OCI-LY7 (cell line): ENCODE measurements around the gene STXBP5. TPM values are rescaled to one million over a fixed set of nuclear protein-coding genes. Genes with fewer than 3 reads are reported as not detected.

Experiments
- BruUV-seq: library from RNA; stranded (reverse); fragments of 400-500 nt; replicated peaks from 2 replicates; lab custom pipeline; 2021; lab: Mats Ljungman, UMichigan
- CTCF ChIA-PET: fragments of 300-600 bp; sonication (Branson Sonifier 250); formaldehyde crosslinking; loops from one replicate; lab custom pipeline; 2022; ENCODE audit warnings: antibody characterized with exemption; ENCODE audit not compliant: unreplicated experiment; lab: Charles Lee
- POLR2A ChIA-PET: fragments of 300-600 bp; sonication (Branson Sonifier 250); formaldehyde crosslinking; loops from one replicate; lab custom pipeline; 2022; ENCODE audit warnings: antibody characterized with exemption; lab: Charles Lee
- DNase-seq: peaks from one replicate; pipeline ENCODE4 v3.0.0-alpha.2; 2015; ENCODE audit warnings: low spot score
- H2AFZ ChIP-seq: fragments of 200-600 bp; sonication (generic), shearing (Covaris generic); 2 replicates; pipeline ENCODE4 v1.6.1; 2014; ENCODE audit warnings: mild to moderate bottlenecking, antibody characterized with exemption, low read length, moderate library complexity
- H3K27ac ChIP-seq: fragments of 200-600 bp; sonication (generic); 2 replicates; pipeline ENCODE4 v1.5.1; 2014; ENCODE audit warnings: mixed run types, low read depth, mild to moderate bottlenecking, moderate library complexity, low read length, inconsistent platforms; ENCODE audit not compliant: poor library complexity, severe bottlenecking
- H3K36me3 ChIP-seq: fragments of 200-600 bp; sonication (generic); 2 replicates; pipeline ENCODE4 v1.6.1; 2014; ENCODE audit warnings: mild to moderate bottlenecking, antibody characterized with exemption, low read length, moderate library complexity, mixed read lengths; ENCODE audit not compliant: insufficient read depth
- H3K4me1 ChIP-seq: fragments of 200-600 bp; sonication (generic); 2 replicates; pipeline ENCODE4 v1.5.1; 2014; ENCODE audit warnings: mild to moderate bottlenecking, low read length; ENCODE audit not compliant: insufficient read depth, poor library complexity, severe bottlenecking
- H3K4me2 ChIP-seq: fragments of 200-600 bp; sonication (generic); 2 replicates; pipeline ENCODE4 v1.6.1; 2014; ENCODE audit warnings: mild to moderate bottlenecking, low read length
- H3K4me3 ChIP-seq: fragments of 200-600 bp; sonication (generic); 2 replicates; pipeline ENCODE4 v1.5.1; 2014; ENCODE audit warnings: mild to moderate bottlenecking, low read depth, low read length; ENCODE audit not compliant: poor library complexity, severe bottlenecking
- H3K79me2 ChIP-seq: fragments of 200-600 bp; sonication (generic); 2 replicates; pipeline ENCODE4 v1.6.1; 2016; ENCODE audit warnings: low read depth, mild to moderate bottlenecking, low read length, moderate library complexity, mixed read lengths; ENCODE audit not compliant: insufficient read depth
- H3K9me2 ChIP-seq: fragments of 200-600 bp; sonication (generic); 2 replicates; pipeline ENCODE4 v1.6.1; 2016; ENCODE audit warnings: mild to moderate bottlenecking, low read length, mixed read lengths; ENCODE audit not compliant: insufficient read depth
- H3K9me3 ChIP-seq: fragments of 200-600 bp; sonication (generic); 2 replicates; pipeline ENCODE4 v1.6.1; 2014; ENCODE audit warnings: mild to moderate bottlenecking, mixed run types, low read length, mixed read lengths
- H4K20me1 ChIP-seq: fragments of 200-600 bp; sonication (generic); 2 replicates; pipeline ENCODE4 v1.6.1; 2014; ENCODE audit warnings: mild to moderate bottlenecking, antibody characterized with exemption, low read length, moderate library complexity, mixed read lengths; ENCODE audit not compliant: insufficient read depth
- EZH2phosphoT487 ChIP-seq: fragments of 200-600 bp; sonication (generic); IDR thresholded peaks from 2 replicates; pipeline ENCODE4 v1.6.1; 2018; ENCODE audit warnings: low read depth, borderline replicate concordance, mild to moderate bottlenecking, mixed run types, antibody characterized with exemption, low read length, moderate library complexity, mixed read lengths
- intact Hi-C: fragments of 100-400 bp; cut with micrococcal nuclease; formaldehyde crosslinking; loops from one replicate; pipeline ENCODE4 v1.10.0; 2022; ENCODE audit not compliant: unreplicated experiment
- total RNA-seq, 2 experiments: library from RNA; depleted of rRNA in 1 of 2; stranded (reverse); fragments of >200 nt in 1 of 2; shearing (Covaris generic) in 1 of 2; gene quantifications; 2 replicates each; pipeline ENCODE4 v1.2.3, GENCODE V29; 2014 to 2022
- TF ChIP-seq, protein P1 (sequence below): fragments of 200-600 bp; sonication (generic); conservative IDR thresholded peaks from 2 replicates; pipeline ENCODE4 v1.5.1; 2014; ENCODE audit warnings: mild to moderate bottlenecking, antibody characterized with exemption, low read length, moderate library complexity, mixed read lengths

The STXBP5 gene
- total RNA-seq, 2 experiments from 2014 or later = 12.3 to 15.4 TPM

DNA sequence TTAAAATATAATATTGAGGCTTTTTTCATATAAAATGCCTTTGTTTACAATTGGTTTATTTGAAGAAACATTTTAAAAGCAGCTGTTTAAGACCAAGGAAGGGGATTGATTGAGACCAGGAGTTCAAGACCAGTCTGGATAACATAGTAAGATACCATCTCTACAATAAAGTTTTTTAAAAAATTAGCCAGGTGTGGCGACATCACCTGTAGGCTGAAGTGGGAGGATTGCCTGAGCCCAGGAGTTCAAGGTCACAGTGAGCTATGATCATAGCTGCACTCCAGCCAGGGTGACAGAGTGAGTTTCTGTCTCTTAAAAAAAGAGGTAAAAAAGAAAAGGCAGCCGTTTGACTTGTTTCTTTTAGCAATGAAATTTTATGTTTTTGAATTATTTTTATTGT is 117.0 kb downstream of the STXBP5 start:
- ChIA-PET POLR2A (no interaction called here), CTCF (no interaction called here)
- intact Hi-C loops = no loop called here
- H3K79me2 ChIP-seq = no peaks in the 10 kb centered on the region
- H3K4me2 ChIP-seq = no peak overlapping the region
- H3K9me2 ChIP-seq = no peaks in the 10 kb centered on the region
- no peaks in the 10 kb centered on the region for H3K4me1 ChIP-seq
- no peaks in the 10 kb centered on the region for H3K9me3 ChIP-seq
- no TSS peak for BruUV-seq
- no peak overlapping the region for H3K4me3 ChIP-seq
- no peak overlapping the region for H2AFZ ChIP-seq
- no peak for DNase-seq
- H3K36me3 ChIP-seq = peaks cover 8% of the 10 kb centered on the region; the same call in 1 of the 2 replicates
- H4K20me1 ChIP-seq = no peaks in the 10 kb centered on the region
- TF ChIP-seq, protein P1, sequence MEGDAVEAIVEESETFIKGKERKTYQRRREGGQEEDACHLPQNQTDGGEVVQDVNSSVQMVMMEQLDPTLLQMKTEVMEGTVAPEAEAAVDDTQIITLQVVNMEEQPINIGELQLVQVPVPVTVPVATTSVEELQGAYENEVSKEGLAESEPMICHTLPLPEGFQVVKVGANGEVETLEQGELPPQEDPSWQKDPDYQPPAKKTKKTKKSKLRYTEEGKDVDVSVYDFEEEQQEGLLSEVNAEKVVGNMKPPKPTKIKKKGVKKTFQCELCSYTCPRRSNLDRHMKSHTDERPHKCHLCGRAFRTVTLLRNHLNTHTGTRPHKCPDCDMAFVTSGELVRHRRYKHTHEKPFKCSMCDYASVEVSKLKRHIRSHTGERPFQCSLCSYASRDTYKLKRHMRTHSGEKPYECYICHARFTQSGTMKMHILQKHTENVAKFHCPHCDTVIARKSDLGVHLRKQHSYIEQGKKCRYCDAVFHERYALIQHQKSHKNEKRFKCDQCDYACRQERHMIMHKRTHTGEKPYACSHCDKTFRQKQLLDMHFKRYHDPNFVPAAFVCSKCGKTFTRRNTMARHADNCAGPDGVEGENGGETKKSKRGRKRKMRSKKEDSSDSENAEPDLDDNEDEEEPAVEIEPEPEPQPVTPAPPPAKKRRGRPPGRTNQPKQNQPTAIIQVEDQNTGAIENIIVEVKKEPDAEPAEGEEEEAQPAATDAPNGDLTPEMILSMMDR = no peak
- TF ChIP-seq EZH2phosphoT487 = no peak
- no peak overlapping the region for H3K27ac ChIP-seq

DNA sequence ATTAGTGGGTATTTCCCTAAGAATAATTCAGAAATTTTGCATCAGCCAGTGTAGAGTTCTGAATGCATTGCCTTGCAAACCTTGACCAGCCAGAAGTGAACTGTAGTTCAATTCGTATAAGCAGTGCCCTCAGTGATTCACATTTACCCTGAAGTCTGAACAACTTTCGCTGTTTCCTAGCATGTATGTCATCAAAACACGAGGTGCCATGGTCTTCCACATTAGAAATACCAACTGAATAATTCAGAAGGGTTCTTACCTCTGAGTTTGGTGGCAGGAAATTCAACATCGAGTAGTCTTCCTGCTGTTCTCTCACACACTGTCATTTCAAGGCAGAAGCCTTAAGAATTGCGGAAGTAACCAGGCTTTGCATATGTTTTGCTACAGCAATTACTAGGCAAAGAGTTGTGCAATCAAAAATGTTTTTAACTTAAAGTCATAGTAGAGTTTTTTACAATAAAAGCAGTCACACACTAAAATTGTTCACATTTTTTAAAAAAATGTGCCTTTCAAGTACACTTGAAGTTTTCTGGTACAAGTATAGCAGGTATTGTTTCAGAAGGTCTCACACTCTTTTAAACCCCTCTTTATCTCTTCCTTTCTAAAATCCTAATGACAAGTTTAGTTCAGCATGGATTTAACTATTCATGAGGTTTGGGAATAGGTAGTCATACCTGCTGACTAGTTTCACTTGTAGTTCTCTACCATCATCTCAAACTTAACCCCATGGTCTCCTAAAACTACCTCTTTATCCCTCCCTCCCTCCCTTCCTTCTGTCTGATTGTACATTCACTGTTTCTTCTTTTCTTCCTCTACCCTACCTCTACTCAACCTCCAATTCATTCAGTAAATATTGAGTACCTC is 118.3 kb downstream of the STXBP5 start:
- Histone ChIP-seq H3K79me2 (no peaks in the 10 kb centered on the region), H3K36me3 (no peaks in the 10 kb centered on the region), H3K9me2 (no peaks in the 10 kb centered on the region), H3K9me3 (no peaks in the 10 kb centered on the region), H2AFZ (no peak overlapping the region), H4K20me1 (no peaks in the 10 kb centered on the region), H3K4me1 (no peaks in the 10 kb centered on the region), H3K4me3 (no peak overlapping the region), H3K27ac (no peak overlapping the region), H3K4me2 (no peak overlapping the region)
- intact Hi-C loops = no loop called here
- DNase-seq = no peak
- BruUV-seq = no TSS peak
- POLR2A ChIA-PET = interaction anchor here (0.6 kb wide), 1 partner anchor 13 kb away, joined by 4 read pairs; no protein-coding TSS in a partner anchor
- TF ChIP-seq, protein P1 = no peak
- TF ChIP-seq EZH2phosphoT487 = no peak
- CTCF ChIA-PET = no interaction called here

GRCh38 chr6:147325557-147325956 is 121.3 kb downstream of the STXBP5 start:
- Histone ChIP-seq H3K4me1 (no peaks in the 10 kb centered on the region), H3K9me2 (no peaks in the 10 kb centered on the region), H3K36me3 (no peaks in the 10 kb centered on the region), H2AFZ (no peak overlapping the region), H3K79me2 (no peaks in the 10 kb centered on the region), H3K9me3 (no peaks in the 10 kb centered on the region), H3K4me3 (no peak overlapping the region), H3K4me2 (no peak overlapping the region), H4K20me1 (no peaks in the 10 kb centered on the region), H3K27ac (no peak overlapping the region)
- TF ChIP-seq EZH2phosphoT487 = no peak
- TF ChIP-seq, protein P1 = no peak
- CTCF ChIA-PET = no interaction called here
- no peak for DNase-seq
- POLR2A ChIA-PET = no interaction called here
- intact Hi-C loops = no loop called here
- no TSS peak for BruUV-seq
